Ammon's horn (tissue), 1 donor: ENCODE results near the gene TP53BP1.

Experiments used
- DNase-seq: peaks from one replicate; pipeline ENCODE4 v3.0.0-alpha.2; 2016; ENCODE audit warnings: low spot score

The TP53BP1 gene

GRCh38 chr15:43517354-43518196 is 24.6 kb upstream of the TP53BP1 start, which contains the start of gene MAP1A:
Gene MAP1A (plus strand): TSS chr15:43517608. CDS start chr15:43521474, 3,866 bp downstream.
- peak; percentile 87 for DNase-seq

GRCh38 chr15:43516801-43517353 is 23.9 kb upstream of the TP53BP1 start:
- no peak for DNase-seq

- no peak for DNase-seq
These were observed 23.2 kb upstream of the TP53BP1 start for GRCh38 chr15:43516185-43516584.

GRCh38 chr15:43515741-43516140 is 22.8 kb upstream of the TP53BP1 start:
- DNase-seq, result no peak

- peak; percentile 93 for DNase-seq
These were observed 21.5 kb upstream of the TP53BP1 start for GRCh38 chr15:43514241-43515057.

- DNase-seq, result no peak
These were observed 20.6 kb upstream of the TP53BP1 start for GRCh38 chr15:43513550-43513949.

GRCh38 chr15:43511012-43511885 is 18.3 kb upstream of the TP53BP1 start:
- DNase-seq, result peak; percentile 74

GRCh38 chr15:43510200-43511011 is 17.4 kb upstream of the TP53BP1 start:
- DNase-seq, result peak; percentile 99

- DNase-seq, result no peak
These were observed 16.8 kb upstream of the TP53BP1 start for GRCh38 chr15:43509660-43510199.

- DNase-seq, result no peak
These were observed 16.2 kb upstream of the TP53BP1 start for GRCh38 chr15:43508991-43509659.

- DNase-seq, result no peak
These were observed 15.5 kb upstream of the TP53BP1 start for GRCh38 chr15:43508421-43508820.

- DNase-seq, result no peak
These were observed 12.8 kb upstream of the TP53BP1 start for GRCh38 chr15:43505738-43506137.

GRCh38 chr15:43499635-43500034 is 6.7 kb upstream of the TP53BP1 start:
- DNase-seq, result no peak

- no peak for DNase-seq
These were observed 6.0 kb upstream of the TP53BP1 start for GRCh38 chr15:43498990-43499389.

GRCh38 chr15:43493703-43494472 is 932 bp upstream of the TP53BP1 start:
- no peak for DNase-seq

- no peak for DNase-seq
These were observed 690 bp downstream of the TP53BP1 start for GRCh38 chr15:43492266-43492665.

GRCh38 chr15:43489191-43489590 is 3.8 kb downstream of the TP53BP1 start:
- DNase-seq, result no peak

GRCh38 chr15:43488790-43489189 is 4.2 kb downstream of the TP53BP1 start:
- no peak for DNase-seq

- no peak for DNase-seq
These were observed 5.6 kb downstream of the TP53BP1 start for GRCh38 chr15:43487271-43487895.
